Caki2 (cell line): Measurements from ENCODE around the gene SPAG8. TPM values are rescaled to one million over a fixed set of nuclear protein-coding genes. Genes with fewer than 3 reads are reported as not detected.

Experiments
- DNase-seq: peaks from one replicate; pipeline ENCODE4 v3.0.0-alpha.2; 2015; ENCODE audit warnings: low read depth
- in situ Hi-C: cut with HindIII; loops from 2 replicates; pipeline ENCODE4 v1.10.0; 2016; ENCODE audit warnings: low sequenced_read_pairs, low pct_unique_long_range_greater_than_20kb, mixed read lengths
- total RNA-seq: library from RNA; depleted of rRNA; stranded (reverse); fragments of >200 nt; shearing (Covaris generic); gene quantifications from 2 replicates; pipeline ENCODE4 v1.2.3, GENCODE V29; 2014; ENCODE audit warnings: low replicate concordance

The SPAG8 gene
- total RNA-seq, 1 experiment from 2014 or later = 0.24 TPM

DNA sequence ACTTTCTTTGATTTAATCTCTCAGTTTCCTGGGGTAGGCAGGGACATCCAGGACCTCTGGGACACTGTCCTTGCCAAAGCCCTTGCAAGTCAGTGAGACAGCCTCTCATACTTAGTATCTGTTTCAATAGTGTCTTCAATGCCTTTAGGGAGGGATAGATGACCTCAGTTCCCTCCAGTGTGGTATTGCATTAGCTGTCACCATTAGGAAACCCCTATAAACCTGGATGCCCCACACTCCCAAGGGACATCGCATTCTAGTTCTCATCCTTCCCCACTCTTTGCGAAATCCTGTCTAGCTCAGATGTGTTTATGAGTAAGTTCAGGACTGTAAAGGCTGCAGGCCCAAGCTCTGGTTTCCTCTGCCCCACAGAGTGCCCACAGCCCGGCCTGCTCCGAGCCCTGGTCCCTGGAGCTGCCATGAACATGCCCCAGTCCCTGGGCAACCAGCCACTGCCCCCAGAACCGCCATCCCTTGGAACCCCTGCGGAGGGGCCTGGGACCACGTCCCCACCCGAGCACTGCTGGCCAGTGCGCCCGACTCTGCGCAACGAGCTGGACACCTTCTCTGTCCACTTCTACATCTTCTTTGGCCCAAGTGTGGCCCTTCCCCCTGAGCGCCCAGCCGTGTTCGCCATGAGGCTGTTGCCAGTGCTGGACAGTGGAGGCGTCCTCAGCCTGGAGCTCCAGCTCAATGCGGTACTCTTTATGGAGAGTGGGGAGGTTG is 30.1 kb upstream of the SPAG8 start:
- in situ Hi-C loops = no loop called here

DNA sequence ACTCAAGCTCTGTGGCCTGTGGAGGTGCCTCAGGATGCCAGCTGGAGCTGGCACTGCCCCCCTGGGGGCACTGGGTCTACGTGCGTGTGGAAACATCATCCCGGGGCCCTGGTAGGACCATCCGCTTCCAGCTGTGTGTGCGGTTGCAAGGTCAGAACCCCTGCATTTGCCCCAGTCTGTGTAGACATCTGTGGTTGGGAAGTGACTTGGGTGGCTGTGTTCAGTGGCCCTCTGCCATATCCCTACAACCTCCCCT is 29.5 kb upstream of the SPAG8 start:
- in situ Hi-C loops = no loop called here
- no peak for DNase-seq

More for the DNA sequence above, 30.1 kb upstream of the SPAG8 start:
- no peak for DNase-seq

DNA sequence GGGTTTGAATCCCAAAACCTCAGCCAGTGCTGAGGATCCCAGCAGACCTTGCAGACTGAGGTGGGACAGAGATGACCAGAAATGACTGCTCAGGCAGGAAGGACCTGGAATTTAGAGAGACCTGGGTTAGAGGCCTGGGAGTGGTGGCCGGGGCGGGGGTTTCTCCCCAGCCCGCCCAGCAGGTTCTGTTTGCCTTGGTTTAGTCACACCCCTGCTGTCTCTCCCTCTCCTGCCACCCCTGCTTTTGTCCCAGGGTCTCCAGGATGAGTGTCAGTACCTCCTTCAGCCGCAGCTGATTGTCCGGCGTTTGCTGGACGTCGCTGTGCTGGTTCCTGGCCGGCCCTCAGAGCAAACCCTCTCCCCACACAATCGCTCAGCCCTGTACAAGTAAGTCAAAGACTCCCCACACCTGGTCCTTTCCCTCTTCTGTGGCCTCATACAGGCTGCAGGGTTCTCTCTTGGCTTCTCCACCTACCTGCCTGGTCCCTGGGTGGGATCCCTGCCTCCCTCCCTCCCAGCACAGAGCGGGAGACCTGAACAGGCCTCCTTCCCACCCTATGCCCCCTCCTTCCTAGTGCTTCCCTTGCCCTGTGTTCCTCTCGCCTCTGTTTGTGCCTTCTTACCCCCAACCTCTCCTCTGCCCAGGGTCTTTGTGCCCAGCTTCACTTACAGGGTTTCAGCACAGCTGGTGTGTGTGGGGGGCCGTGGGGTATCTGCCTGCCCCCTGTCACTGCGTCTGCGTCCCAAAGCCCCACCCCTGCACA is 29.0 kb upstream of the SPAG8 start:
- no peak for DNase-seq
- in situ Hi-C loops = no loop called here

- DNase-seq = no peak
- in situ Hi-C loops = no loop called here
Observed at GRCh38 chr9:35839926-35840325, 27.9 kb upstream of the SPAG8 start.

DNA sequence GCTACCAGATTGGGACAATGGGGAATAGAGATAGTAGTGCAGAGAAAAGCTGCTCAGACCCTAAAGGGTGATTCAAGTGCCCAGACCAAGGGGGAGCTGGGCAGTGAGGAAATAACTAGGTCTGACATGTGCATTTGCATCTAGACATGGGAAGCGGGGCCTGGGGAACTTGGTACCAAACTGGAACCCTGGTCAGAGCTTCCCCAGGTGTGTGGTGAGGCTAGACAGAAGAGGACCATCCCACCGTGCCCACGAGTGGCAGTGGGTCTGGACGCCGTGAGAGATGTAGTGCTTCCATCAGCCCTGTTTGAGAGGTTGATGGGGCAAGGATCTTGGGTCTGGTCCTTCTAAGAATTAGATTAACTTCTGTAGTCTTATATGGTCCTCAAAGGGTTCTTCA is 24.5 kb upstream of the SPAG8 start:
- no peak for DNase-seq

GRCh38 chr9:35835766-35836165 is 23.7 kb upstream of the SPAG8 start:
- in situ Hi-C loops = no loop called here
- no peak for DNase-seq

More for the DNA sequence above, 24.5 kb upstream of the SPAG8 start:
- in situ Hi-C loops = no loop called here

GRCh38 chr9:35835216-35835632 is 23.2 kb upstream of the SPAG8 start:
- DNase-seq = no peak
- in situ Hi-C loops = no loop called here

- DNase-seq = no peak
- in situ Hi-C loops = no loop called here
Observed at GRCh38 chr9:35834260-35835215, 22.5 kb upstream of the SPAG8 start.

GRCh38 chr9:35832814-35833213 is 20.8 kb upstream of the SPAG8 start:
- in situ Hi-C loops = no loop called here
- DNase-seq = no peak

DNA sequence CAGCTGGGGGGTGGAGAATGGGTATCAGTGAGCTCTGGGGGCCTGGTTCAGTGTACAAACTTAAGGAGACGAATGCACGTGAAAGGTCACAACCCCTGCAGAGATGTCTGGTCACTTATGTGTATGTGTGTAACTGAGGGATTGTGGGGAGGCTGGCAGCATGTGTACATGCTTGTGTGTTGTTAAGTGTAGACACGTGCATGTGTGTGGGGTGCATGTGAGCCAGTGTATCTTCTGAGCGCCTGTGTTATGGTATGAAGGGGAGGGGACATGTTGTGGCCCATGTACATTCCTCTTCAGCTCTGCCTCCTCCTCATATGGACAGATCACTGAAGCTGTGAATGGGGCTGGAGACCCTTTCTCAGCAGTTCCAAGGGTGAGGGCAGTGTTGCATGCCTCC is 19.0 kb upstream of the SPAG8 start:
- no peak for DNase-seq
- in situ Hi-C loops = no loop called here

DNA sequence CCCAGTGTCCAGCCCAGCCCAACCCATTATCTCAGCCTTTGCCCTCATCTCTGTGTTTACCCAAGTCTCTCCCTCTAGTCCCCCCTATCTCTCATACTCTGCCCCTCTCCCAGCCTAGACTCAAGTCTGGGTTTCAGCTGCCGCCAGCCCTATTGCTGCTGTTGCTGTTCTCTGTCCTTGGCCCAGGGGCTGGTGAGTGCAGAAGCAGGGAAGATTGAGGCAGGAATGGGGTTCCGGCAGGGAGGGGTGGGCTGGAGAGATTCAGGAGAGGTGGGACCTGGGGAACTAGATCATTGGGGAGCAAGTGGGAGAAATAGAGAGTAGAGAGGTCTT is 17.7 kb upstream of the SPAG8 start:
- in situ Hi-C loops = no loop called here

DNA sequence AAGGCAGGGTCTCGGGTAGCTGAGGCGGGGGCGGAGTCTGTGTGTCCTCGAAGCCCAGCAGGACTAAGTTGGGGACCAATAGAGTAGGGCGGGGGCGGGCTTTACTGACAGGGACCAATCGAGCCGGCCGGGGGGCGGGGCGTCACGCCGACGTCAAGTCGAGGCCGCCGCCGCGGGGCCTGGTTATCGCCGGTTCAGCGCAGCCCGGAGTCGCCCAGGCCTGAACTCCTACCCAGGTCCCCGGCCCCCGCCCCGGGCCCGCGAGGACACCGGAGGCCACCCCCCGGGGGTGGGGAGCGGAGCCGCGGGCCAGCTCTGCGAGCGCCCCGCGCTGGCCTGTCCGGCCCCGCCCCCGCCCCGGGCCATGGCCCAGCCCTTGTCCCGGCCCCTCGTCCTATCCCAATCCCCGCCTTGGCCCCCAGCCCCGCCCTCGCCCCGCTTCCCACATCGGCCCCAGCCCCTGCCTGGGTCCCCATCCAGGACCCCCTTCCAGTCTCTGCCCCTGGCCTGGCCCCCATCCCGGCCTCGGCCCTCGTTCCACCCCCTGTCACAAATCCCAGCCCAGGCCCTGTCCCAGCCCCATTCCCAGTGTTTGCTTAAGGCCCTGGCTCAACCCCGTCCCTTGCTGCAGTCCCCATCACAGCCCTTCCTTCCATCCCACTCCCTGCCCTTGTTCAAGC is 17.2 kb upstream of the SPAG8 start, which contains the start of gene TMEM8B:
Gene TMEM8B (plus strand): TSS at position 145 of the 680 bp plus-strand sequence. CDS start 220 bp downstream, at position 365.
- peak; percentile 58 for DNase-seq
- in situ Hi-C loops = no loop called here

More for the DNA sequence above, 17.7 kb upstream of the SPAG8 start:
- DNase-seq = no peak

- in situ Hi-C loops = no loop called here
- DNase-seq = no peak
Observed at GRCh38 chr9:35828716-35829083, 16.6 kb upstream of the SPAG8 start, which contains the start of gene FAM221B. Gene FAM221B, minus strand, starts transcription at chr9:35828732. Its CDS starts 2,571 bp downstream, at chr9:35826161.

DNA sequence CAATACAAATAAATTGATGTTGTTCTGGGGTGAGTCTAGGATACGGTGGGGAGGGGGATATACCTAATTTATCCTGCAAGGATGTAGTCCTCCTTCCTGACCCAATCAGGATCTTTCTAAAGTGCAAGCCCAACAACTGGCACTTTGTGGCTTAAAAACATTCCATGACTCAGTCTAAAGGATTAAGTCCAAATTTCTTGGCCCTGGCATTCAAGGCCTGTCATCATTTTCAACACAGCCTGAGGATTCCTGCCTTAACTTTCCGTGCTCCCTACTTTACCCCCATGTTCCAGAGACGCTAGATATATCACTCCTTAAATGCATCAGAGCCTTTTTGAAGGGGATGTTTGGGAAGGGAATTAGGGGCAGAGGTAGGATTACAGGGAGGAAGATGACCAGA is 15.4 kb upstream of the SPAG8 start:
- in situ Hi-C loops = no loop called here

DNA sequence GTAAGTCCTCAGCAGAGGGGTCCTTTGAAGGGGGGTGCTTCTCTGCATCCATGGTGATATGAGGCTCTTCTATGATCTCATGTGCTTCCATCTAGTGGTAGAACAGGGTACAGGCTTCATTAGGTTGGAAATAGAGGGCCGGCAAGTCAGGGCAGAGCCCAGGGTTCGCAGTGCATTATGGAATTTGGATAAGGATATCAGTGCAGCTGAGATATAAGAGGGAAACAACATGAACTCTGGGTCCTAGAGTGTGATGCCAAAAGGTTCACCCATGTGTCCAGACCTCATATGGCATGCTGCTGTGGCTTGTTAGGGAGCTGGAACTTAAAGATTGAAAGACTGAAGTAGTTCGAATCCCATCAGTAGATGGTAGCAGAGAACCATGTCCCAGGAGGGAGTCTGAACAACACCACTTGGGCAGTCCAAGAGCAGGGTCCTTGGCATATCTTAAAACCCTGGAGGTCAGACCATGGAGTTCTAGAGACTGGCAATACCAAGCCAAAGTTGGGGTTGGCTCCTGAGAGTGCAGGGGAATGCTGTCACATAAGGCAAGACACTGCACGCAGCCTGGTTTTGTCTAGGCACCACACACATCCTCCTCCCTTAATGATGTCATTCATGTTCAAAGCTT is 14.1 kb upstream of the SPAG8 start:
- in situ Hi-C loops = no loop called here
- peak; percentile 50 for DNase-seq

More for the DNA sequence above, 15.4 kb upstream of the SPAG8 start:
- no peak for DNase-seq

DNA sequence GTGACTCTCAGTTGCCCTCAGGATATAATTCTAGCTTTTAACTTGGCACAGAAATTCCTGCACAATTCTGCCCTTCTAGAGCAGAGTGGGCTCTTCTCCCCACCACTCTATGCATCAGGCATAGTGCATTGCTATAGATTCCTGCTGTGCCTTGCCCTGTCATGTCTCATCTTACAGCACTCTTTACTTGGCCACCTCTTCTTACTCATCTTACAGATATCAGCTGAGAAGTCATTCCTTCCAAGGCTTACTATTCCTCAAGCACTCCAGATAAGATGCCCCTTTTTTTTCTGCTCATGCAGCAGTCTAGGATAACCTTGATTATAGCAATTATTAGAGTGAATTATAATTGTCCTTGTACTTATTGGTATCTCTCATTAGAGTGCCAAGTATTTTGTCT is 10.9 kb upstream of the SPAG8 start:
- no peak for DNase-seq
- in situ Hi-C loops = no loop called here

DNA sequence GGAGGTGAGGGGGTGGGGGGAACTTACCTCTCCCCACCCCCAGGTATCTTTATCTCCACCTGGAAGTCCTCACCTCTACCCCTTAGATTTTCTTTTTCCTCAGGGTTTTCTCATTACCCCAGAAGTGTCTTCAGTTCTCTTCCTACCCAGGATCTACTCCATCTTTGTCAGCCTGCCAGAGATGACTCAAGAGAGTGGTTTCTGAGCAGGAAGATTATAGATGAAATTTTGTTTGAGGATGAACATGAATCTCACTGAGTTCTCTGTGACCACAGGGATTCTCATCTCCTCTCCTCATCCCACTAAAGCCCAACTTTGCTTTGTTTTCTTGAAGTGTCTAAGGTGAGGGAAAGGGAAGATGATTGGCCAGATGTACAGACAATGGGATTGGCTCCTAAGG is 8.0 kb upstream of the SPAG8 start:
- in situ Hi-C loops = no loop called here
- no peak for DNase-seq

DNA sequence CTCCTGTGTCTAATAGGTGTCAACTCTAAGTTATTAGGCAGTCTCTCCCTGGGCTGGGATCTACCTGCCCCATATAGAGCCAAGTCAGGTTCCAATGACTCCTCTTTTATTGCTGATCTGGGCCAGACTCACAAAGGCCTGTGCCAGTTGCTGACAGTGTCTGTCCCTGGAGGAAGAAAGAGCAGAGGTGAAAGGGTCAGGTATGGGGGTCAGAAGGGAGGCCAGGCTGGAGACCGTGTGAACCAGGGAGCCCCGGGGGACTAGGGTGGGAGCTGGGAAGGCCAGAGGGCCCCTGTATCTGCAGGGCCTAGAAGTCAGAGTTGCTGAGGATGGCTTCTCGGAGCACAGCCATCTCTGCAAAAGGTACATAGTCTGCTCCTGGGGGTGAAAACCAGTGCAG is 6.3 kb upstream of the SPAG8 start:
- in situ Hi-C loops = no loop called here
- DNase-seq = no peak
